HG02884 (cell line): ENCODE measurements around the gene SRSF3.
A peak's percentile ranks its signal among the peaks of the same experiment; 100 is the strongest.
"Not testable (repeated sequence)": the region's sequence is repeated elsewhere in the genome, so short reads cannot be mapped to it uniquely, and the experiment has no call there.

ENCODE experiments used
- ATAC-seq: cut with Tn5 transposase; IDR thresholded peaks from one replicate; pipeline ENCODE4 v1.9.1; 2021; ENCODE audit warnings: mild to moderate bottlenecking, moderate library complexity; ENCODE audit not compliant: unreplicated experiment

SRSF3 gene

DNA sequence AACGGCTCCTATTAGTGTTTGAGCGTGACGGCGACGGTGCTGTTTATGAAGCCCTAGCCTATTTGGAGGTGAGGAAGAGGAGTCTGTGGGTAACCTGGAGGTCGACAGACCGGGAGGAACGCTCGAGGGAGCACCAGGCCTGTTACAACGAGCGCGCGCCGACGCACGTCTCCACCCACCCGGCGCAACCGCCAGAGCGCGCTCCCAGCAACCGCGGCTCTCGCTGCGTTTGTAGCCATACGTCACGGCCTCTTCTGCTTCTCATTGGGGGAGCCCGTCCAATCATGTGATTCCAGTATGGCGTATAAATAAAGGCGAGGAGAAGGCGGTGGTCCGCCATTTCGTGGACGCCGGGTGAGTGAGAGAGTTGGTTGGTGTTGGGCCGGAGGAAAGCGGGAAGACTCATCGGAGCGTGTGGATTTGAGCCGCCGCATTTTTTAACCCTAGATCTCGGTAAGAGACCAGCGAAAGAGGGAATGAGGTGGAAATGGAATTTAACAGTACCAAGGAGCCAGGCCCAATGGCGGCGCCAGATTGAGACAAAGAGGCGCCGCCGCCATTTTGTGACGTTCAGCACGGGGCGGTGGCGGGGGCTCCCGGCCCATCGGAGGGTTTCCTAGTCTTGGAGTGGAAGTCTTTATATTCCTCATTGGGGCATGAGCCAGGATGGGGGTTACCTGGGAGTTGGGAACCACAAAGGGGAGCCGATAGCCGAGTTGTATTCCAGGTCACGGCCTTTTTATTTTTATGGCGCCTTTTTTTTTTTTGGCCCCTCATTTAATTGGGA lies at the start of gene SRSF3:
TSS of gene SRSF3 (plus strand) at position 334 of the 787 bp plus-strand sequence. CDS start 2,401 bp downstream, outside the sequence.
- ATAC-seq: peak; percentile 90

DNA sequence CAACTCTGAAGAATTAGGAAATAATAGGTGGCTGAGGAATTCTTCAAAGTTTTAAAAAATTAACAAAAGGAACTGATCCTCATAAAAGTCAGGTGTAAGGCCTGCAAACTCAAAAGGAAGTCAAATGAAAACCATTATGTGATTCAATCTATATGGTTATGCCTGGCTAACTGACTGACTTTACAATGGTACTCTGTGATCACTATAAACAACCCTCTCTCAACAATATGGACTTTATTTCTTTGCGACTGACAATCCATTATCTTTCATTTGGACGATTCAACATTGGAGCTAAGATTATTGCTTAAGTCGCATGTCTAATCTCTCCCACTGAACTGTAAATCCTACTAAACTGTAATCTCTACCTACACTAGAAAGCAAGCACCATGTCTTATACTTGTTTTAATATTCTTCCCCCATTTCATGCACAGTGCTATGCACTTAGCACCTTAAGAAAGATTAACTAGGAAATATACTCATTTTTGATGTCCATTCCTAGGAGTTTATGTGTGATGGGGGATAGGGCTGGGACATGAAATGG lies 48.3 kb upstream of the SRSF3 start:
- no peak for ATAC-seq

DNA sequence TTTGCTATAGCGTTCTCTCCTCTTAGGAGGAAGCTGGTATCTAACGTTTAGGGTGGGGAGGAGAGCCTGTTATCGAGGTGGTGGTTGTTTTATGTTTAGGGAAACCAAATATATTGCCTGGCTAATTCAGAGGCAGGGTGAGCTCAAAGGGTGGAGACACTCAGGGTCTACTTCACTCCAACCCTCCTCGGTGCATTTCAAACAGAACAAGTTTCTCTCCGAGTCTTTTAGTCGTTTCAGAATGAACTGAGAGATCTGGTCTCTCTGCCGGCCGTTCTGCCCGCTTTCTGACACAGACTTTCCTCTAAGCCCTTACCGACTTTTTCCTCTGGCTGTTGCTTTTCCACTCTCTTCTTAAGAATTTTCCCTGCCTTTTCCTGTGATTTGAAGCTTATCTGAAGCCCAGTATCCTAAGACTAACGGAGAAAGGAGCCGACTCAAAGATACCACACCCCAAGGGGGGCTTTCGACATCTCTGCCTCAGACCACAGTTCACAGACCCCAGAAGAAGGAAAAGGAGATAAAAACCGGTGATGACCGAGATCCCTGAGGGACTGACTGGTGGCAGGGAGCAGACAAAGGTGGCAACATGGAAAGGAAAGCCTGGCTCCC lies 47.7 kb upstream of the SRSF3 start:
- no peak for ATAC-seq

DNA sequence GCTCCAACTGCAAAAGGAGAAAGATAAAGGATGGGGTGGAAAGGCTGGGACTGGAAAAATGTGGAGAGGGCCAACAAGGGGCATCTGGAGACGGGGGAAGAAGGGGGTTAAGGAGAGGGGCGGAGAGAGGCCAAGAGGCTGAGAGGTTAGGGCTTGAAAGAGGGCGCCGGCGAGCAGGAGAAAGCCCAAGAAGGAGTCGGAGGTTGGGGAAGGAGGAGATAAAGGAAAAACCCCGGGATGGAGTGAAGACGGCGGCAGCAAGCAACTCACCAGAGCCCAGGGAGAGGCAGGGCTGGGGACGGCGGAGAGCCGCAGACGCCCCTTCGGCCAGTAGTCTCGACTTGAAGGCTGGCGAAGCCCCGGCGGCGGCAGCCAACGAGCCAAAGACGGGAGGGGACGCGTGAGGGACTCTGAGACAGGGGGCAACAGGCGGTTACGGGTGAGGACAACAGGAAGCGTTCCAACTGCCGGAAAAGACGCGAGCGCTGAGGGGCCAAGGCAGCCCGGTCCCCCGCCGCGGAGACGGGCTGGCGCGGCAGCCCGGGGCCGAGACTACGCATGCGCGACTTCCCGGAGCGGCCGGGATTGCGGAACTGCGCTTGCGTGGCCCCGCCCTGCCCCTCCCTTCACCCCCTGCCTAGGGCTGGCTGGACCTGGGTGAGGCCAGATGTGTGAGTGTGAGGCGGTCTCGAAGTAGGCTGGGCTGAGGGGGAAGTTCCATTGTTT lies 47.1 kb upstream of the SRSF3 start, which contains the start of gene STK38:
TSS of gene STK38 (minus strand) at position 560 of the 726 bp plus-strand sequence. CDS start 7,277 bp downstream, outside the sequence.
- peak; percentile 68 for ATAC-seq

DNA sequence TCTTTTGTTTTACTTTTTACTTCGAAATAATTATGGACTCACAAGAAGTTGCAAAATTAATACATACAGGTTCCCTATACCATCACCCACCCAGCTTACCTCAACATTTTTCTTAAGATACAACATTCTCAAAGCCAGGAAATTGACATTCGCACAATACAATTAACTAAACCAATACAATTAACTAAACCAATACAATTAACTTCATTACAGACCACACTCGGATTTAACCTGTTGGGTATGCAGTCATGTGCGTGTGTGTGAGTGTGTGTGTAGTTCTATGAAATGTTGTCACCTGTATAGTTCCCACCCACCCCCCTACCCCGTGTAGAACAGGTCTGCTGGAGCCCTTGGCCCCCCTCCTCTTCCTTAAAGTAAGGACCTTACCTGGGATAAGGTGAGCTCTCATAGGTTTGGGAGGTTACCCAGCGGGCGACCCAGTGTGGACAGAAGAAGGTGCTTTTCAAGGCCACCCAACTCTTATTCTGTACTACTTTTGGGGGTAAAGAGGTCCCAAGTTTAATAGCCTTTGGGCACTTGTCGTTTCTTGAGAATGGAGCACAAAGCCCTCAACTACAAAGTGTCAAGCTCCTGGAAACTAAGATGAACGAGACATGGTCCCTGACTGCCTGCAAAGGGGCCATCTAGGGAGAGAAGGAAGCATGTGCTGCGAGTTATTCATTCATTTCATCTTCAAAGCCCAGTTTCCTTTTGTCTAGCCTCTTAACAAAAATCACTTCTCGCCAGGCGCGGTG lies 46.3 kb upstream of the SRSF3 start:
- no peak for ATAC-seq

DNA sequence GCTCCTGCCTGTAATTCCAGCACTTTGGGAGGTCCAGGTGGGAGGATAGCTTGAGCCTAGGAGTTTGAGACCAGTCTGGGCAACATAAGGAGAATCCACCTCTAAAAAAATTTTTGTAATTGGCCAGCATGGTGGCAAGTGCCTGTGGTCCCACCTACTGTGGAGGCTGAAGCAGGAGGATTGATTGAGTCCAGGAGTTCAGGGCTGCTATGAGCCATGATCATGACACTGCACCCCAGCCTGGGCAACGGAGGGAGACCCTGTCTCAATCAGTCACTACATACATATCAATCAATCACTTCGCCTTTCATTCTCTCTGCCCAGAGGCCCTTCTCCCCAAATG lies 45.8 kb upstream of the SRSF3 start:
- no peak for ATAC-seq

DNA sequence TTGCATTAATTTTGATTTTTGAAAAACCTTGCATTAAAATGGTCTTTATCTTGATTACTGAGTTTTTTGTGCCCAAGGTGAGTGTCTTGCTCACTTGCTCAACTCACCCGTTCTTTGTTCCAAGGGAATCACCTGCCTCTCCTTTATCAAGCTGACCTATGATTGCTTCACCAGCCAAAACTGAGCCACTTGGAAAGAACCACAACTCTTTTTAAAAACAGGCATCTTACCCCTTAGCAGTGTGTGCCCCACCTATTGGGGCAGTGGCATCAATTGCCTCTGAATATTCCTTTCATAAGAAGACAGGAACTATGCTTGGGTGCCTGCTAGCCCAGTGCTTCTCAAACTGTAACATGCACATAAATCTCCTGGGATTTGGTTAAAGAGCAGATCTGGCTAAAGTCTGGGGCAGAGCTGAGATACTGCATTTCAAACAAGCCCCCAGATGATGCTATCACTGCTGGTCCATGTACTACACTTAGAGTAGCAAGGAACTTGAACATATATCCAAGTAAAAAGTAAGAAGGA lies 43.6 kb upstream of the SRSF3 start:
- no peak for ATAC-seq

DNA sequence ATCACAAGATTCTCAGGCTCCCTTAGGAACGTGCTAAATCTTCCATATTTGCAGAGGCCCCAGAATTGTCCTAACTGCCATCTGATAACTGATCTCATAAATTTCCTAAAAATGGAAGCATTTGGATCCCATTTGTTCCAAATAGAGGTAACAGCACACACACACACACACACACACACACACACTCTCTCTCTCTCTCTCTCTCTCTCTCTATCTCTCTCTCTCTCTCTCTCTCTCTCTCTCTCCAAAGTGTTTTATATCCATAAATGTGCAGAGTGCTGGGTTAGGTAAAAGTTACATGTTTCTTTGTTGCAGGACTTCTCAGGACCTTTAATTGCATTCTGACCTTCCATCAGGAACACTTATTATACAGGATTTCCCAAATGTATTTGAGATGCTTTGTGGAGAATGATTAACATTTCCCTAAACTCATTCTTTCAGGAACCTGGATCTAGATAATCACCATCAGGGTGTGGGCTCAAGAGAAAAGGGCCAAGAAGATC lies 38.4 kb upstream of the SRSF3 start:
- ATAC-seq: no peak

DNA sequence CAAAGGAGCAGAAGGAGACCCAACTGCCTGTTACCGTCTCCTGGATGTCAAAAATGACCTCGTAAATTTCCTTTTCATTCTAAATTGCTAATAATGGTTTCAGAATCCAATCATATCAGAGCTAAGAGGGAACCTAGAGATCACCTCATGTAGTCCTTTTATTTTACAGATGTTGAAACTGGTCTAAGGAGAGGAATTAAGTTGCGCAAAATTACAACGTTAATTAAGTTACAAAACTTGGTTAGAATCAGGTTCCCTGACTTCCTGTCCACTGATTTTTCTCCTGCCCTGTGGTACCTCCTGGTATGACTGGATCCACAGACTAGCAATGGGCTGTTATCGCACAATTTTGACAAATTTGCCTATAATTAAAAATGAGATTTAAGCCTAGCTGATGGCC lies 37.9 kb upstream of the SRSF3 start:
- no peak for ATAC-seq

DNA sequence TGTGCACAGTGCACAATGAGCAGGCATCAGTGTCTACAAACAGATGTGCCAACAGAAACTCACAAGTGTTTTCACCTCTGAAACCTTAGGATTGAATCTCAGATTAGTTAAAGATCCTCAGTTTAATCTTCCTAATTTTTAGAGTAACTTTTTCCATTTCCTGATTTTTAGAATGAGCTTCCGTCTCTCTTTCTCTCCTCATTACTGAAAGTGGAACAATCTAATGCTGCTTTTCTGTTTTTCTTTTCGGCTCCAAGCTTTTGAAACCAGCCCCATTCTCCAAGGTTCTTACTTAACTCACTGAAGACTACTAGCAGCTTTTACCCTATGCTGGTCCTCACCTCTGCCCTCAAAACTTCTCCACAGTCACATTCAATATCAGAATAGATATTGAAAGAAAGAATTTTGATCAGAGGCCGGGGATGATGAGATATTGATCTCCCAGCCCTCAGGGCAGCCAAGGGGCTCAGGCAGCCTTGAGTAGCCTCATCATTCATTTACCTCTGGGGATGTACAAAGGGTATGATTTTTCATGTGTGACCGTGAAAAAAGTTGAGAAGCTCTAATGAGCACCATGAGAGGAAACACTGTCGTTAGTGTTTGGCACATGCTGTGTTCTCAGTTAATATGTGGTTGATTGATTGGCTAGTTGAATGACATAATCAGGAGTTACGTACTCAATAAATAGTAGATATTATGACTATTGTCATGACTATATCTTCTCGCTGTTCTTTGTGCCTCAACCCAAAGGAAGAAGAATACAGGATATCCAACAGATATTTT lies 35.0 kb upstream of the SRSF3 start:
- no peak for ATAC-seq

DNA sequence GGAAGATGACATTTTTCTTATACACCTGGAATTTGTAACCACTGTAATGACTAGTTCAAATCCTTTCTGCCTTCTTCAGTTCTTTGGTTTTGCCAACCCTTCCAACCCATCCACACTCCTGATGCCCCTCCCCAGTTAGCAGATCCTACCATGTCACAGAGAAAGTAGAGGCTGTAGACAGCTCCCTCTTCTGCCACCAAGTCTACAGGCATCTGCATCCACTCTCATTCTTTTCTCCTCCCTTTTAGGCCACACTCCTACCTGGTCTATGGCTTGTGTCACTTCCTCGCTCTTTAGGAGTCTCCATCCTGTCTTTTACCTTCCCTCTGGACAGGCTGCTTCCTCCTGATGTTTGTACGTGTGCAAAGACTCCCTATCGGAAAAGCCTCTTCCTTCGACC lies 33.3 kb upstream of the SRSF3 start:
- ATAC-seq: no peak

DNA sequence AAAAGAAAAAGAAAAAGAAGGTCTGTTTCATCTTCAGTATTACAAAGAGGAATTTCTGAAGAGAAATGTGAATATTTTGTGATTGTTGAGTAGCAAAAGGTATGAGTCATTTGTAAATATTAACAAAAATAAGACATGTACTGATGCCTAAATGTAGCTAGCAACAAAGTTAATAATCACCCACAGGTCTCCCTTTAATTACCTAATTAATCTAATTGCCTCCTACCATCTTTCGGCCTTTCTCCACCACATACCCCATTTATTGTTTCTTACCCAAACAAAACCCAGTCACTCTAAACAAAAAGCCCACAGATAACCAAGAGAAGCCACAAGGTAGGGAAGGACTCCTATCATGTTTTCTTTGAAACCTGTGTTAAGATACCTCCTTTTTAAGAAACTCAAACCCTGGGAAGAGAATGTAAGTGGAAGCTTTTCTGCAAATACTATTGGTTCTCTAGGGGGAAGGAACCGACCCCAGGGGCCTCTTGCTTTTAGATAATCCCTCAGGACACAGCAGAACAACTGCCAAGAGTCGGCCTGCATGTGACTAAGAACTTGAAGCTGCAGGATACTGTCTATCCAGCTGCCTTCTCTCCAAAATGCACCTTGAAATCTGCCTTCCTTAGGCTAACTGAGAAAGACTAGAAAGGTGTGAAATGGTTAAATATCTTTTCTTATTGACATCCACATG lies 30.8 kb upstream of the SRSF3 start:
- ATAC-seq: no peak

DNA sequence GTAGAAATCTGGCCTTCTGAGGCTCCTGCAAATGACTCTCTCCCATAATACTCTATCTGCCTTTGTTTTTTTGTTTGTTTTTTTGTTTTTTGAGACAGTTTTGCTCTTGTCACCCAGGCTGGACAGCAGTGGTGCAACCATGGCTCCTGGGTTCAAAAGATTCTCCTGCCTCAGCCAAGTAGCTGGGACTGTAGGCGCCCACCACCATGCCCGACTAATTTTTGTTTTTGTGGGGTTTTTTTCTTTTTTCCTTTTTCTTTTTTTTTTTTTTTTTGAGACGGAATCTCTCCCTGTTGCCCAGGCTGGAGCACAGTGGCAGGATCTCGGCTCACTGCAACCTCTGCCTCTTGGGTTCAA lies 30.3 kb upstream of the SRSF3 start:
- no peak for ATAC-seq

DNA sequence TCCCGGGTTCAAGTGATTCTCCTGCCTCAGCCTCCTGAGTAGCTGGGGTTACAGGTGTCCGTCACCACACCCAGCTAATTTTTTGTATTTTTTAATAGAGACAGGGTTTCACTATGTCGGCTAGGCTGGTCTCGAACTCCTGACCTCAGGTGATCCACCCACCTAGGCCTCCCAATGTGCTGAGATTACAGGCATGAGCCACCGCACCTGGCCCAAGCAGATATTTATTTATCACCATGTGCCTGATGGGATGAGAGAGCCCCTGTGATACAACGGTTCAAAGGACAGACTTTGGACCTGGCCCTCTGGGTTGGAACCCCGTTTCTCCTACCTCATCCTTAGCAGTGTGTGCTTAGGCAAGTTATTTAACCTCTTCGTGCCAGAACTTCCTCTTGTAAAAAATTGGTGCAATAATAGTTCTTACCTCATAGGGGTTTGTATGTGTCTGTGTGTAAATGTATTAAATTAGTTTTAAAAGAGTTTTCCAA lies 27.7 kb upstream of the SRSF3 start:
- ATAC-seq: no peak

DNA sequence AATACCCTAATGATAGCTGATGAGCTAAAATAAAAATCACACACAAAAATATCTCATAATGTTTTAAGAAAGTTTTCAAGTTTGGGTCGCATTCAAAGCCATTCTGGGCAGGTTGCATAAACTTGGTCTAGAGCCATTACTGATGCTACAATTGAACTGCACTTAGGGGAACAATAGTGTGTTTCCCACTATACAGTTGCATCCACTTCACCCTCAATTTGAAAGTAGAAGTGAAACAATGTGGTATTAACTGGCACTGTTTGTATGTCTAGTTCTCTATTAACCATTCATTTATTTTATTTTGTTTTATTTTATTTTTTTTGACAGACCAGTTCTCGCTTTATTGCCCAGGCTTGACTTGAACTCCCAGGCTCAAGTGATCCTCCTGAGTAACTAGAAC lies 23.9 kb upstream of the SRSF3 start:
- no peak for ATAC-seq

DNA sequence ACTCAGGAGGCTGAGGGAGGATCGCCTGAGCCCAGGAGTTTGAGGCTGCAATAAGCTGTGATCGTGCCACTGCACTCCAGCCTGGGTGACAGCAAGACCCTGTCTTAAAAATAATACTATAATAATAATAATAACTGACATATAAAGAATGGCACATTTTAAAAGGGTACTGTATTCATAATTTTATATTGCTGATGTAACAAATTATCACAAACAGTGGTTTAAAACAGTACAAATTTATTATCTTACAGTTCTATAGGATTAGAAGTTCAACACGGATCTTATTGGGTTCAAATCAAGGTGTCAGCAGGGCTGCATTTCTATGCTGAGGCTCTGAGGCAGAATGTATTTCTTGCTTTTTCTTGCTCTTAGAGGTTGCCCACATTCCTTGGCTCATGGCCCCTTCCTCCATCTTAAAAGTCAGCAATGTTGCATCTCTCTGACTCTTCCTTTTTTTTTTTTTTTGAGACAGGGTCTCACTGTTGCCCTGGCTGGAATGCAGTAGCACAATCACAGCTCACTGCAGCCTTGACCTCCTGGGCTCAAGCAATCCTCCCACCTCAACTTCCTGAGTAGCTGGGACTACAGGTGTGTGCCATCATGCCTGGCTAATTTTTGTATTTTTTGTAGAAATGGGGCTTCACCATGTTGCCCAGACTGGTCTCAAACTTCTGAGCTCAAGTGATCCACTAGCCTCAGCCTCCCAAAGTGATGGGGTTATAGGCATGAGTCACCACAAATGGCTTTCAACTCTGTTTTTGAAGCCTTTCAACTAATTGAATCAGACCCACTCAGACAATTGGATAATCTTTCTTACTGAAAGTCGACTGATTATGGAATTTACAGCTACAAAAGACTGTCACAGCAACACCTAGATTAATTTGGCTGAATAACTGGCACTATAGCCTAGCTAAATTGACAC lies 22.8 kb upstream of the SRSF3 start:
- ATAC-seq: no peak

DNA sequence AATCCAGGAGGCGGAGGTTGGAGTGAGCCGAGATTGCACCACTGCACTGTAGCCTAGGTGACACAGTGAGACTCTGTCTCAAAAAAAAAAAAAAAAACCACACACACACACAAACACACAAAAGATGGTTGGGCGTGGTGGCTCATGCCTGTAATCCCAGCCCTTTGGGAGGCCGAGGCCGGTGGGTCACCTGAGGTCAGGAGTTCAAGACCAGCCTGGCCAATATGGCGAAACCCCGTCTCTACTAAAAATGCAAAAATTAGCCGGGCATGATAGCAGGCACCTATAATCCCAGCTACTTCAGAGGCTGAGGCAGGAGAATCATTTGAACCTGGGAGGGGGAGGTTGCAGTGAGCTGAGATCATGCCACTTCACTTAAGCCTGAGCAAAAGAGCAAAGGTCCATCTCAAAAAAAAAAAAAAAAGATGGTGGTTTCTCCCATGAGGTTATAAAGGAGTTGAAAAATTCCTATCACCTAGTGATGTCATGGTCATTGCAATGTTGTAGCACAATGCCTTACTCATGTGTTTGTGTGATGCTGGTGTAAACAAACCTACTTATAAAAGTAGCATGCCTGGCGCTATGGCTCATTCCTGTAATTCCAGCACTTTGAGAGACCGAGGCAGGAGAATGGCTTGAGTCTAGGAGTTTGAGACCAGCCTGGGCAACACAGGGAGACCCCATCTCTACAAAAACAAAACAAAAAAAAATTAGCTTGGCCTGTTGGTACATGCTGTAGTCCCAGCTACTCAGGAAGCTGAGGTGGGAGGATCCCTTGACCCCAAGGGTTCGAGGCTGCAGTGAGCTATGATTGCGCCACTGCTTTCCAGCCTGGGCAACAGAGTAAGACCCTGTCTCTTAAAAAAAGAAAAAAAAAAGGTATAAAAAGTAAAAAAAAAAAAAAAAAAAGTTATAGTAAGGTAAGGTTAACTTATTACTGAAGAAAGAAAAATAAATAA lies 21.5 kb upstream of the SRSF3 start:
- ATAC-seq: not testable (repeated sequence)
